GM13976 (cell line): ENCODE measurements around the gene TGM2.

Source experiments
- DNase-seq: peaks from one replicate; pipeline ENCODE4 v3.0.0; 2012; ENCODE audit warnings: low spot score
- in situ Hi-C: fragments of 300-500 bp; cut with MboI; formaldehyde crosslinking; loops from one replicate; pipeline ENCODE4 v1.12.0; 2022; ENCODE audit warnings: low sequenced_read_pairs, mixed read lengths, inconsistent platforms; ENCODE audit not compliant: unreplicated experiment
- TF ChIP-seq, protein P1 (sequence below): IDR thresholded peaks from 2 replicates; pipeline ENCODE4 v1.5.1; 2012; ENCODE audit warnings: borderline replicate concordance, mild to moderate bottlenecking; ENCODE audit not compliant: insufficient read depth; ENCODE audit errors: extremely low read depth, missing control alignments, control extremely low read depth

TGM2 gene

GRCh38 chr20:38196076-38196475 is 31.0 kb upstream of the TGM2 start:
- no peak for DNase-seq
- in situ Hi-C loops = no loop called here
- TF ChIP-seq, protein P1, sequence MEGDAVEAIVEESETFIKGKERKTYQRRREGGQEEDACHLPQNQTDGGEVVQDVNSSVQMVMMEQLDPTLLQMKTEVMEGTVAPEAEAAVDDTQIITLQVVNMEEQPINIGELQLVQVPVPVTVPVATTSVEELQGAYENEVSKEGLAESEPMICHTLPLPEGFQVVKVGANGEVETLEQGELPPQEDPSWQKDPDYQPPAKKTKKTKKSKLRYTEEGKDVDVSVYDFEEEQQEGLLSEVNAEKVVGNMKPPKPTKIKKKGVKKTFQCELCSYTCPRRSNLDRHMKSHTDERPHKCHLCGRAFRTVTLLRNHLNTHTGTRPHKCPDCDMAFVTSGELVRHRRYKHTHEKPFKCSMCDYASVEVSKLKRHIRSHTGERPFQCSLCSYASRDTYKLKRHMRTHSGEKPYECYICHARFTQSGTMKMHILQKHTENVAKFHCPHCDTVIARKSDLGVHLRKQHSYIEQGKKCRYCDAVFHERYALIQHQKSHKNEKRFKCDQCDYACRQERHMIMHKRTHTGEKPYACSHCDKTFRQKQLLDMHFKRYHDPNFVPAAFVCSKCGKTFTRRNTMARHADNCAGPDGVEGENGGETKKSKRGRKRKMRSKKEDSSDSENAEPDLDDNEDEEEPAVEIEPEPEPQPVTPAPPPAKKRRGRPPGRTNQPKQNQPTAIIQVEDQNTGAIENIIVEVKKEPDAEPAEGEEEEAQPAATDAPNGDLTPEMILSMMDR = no peak

- no peak for DNase-seq
- in situ Hi-C loops = no loop called here
- TF ChIP-seq, protein P1 = no peak
These were observed 30.5 kb upstream of the TGM2 start for GRCh38 chr20:38195521-38195920.

DNA sequence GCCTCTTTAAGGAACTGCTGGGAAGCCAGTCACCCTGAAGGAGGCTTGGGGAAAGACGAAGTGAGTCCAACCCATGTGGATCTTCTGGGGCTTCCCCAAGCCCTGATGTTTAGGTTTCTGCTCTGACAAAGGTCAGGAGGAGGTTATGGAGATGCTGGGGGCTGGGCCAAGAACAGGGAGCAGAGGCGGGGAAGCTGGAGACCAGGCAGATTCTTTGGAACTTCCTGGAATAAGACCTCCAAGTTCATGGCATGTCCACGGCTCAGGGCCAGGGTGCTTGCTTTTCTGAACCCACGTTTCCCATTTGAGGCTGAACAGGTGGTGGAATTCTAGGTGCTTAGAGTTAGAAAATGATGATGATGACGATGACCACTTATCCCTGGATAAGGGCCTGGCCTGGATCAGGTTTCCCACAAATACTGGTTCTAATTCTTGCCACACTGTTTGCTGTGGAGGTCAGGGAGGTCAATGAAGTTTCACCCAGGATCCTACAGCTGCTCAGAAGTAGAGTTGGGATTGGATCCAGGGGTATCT is 30.0 kb upstream of the TGM2 start:
- no peak for DNase-seq
- TF ChIP-seq, protein P1 = no peak
- in situ Hi-C loops = no loop called here

DNA sequence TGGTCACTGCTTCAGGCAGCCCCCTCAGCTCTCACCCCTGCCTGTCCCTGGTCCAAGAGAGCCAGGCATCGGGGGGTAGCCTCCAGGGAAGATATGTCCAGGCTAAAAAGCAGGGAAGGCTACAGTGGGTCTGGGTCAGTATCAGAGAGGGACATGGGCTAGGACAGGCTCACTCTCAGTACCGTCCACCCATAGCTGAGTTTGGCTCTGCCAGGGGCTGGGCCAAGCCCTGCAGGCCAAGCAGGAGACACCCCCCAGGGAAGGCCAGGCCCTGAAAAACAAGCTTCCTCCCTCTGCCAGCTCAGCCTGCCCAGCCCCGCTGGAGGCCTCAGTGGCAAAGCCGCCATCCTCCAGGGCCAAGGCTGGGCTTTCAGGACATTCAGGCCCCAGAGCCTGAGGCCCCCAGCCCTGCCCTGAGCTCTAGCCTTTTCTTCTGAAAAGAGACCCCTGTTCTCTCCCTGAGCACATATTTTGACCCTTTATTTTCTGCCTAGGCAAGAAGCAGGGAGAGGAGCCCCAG is 28.6 kb upstream of the TGM2 start:
- in situ Hi-C loops = no loop called here

DNA sequence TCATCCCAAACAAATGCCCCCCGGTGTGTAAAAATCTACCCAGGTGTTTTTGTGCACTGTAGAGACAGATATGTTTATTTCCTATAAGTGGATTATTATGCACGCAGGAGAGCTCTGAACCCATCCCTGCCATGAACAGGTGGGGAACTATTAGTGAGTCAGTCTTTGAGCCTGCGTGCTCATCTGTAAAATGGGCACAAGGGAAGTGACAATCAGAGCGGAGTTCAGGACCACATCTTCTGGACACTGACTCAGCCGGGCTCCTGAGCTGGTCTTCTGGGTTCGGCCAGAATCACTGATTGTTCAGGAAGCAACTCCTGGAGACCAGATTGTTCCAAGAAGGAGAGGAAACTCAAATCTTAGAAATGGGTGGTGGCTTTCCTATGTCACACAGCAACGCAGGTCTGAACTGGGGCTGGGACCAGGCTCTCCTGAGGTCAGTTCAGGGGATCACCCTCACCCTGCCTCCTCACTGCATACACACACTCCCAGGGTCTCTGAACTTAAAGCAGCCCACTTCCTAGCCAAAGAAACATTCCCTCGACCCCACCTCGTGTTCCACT is 27.3 kb upstream of the TGM2 start:
- TF ChIP-seq, protein P1 = no peak
- in situ Hi-C loops = no loop called here
- DNase-seq = no peak

More for the DNA sequence above, 28.6 kb upstream of the TGM2 start:
- TF ChIP-seq, protein P1 = no peak
- no peak for DNase-seq

- in situ Hi-C loops = no loop called here
- DNase-seq = no peak
- TF ChIP-seq, protein P1 = no peak
These were observed 26.6 kb upstream of the TGM2 start for GRCh38 chr20:38191654-38192053.
